ENCODE results near the gene CAPS2.

DNA sequence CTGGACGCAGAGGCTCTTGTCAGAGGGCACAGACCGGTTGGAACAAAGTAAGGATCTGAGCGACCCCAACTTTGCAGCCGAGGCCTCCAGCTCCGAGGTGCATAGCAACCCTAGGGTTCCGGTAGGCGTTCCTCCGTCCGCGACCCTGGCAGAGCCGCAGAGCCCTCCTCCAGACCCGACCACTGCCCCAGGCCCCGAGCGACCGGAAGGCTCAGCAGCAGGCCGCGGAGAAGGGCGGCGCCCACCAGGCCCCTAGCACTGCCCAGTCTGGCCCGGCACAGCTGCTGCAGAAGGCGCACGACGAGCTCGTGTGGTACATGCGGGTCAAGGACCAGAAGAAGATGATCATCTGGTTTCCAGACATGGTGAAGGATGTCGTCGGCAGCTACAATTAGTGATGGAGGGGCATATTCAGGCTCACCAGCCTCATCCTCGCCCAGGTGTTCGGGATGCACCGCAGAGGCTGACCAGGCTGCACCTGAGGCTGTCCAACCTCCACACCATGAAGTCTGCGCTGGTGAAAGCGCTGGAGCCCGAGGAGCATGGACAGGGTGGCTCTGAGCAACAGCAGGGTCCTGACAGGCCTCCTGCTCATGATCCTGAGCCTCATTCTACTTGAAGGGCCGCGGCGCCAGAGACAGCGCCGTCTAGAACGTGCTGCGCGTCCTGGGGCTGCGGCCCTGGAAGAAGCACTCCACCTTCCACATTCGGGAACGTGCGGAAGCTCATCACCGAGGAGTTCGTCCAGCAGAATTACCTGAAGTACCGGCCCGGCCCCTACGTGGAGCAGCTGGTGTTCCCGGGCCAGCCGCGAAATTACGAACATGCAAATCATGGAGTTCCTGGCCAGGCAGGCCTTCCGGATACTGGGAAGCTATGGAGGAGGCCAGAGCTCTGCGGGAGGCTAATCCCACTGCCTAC, 24.5 kb downstream of the CAPS2 start:
- TF ChIP-seq POLR2A (IDR thresholded peaks at IDR 0.05), result no peak
- TF ChIP-seq CTCF (IDR thresholded peaks at IDR 0.05), result no peak
